22Rv1 (cell line): Measurements from ENCODE around the gene PYROXD2.

Experiments
- CTCF ChIP-seq: fragments of 450-650 bp; IDR thresholded peaks from 2 replicates; pipeline ENCODE4 v1.5.1; 2017; ENCODE audit warnings: mild to moderate bottlenecking
- ZFX ChIP-seq: fragments of 450-650 bp; IDR thresholded peaks from 2 replicates; pipeline ENCODE4 v1.6.1; 2017; ENCODE audit warnings: antibody characterized with exemption, borderline replicate concordance

GRCh38 chr10:98402931-98403718, 11.9 kb downstream of the PYROXD2 start:
- TF ChIP-seq CTCF (no peak), ZFX (no peak)
